Measurements from ENCODE around the gene WFIKKN2. TPM values are rescaled to one million over a fixed set of nuclear protein-coding genes. Genes with fewer than 3 reads are reported as not detected.
A peak's percentile ranks its signal among the peaks of the same experiment; 100 is the strongest.

Gene WFIKKN2
- total and polyA plus RNA-seq, 2 of the 13 experiments (the other 11 are each of a cell fraction or from before 2014, with no cell fraction given), result not detected

- TF ChIP-seq HMGXB4 (CRISPR knock-in tag; IDR thresholded peaks at IDR 0.05; ENCODE audit: borderline replicate concordance in 1 of 2, low read depth in 1 of 2) (peak in 1 of 2 experiments; percentile 81; a peak in 2 of 4 replicates), HMG20A (CRISPR knock-in tag; IDR thresholded peaks at IDR 0.05; ENCODE audit: borderline replicate concordance) (no peak), ZNF615 (CRISPR knock-in tag; IDR thresholded peaks at IDR 0.05; ENCODE audit: borderline replicate concordance) (peak; percentile 5; the same call in 1 of the 2 replicates), TARDBP (CRISPR knock-in tag; IDR thresholded peaks at IDR 0.05) (peak; percentile 86), ZKSCAN5 (CRISPR knock-in tag; IDR thresholded peaks at IDR 0.05) (peak; percentile 57; the same call in 1 of the 2 replicates), ZFP1 (CRISPR knock-in tag; IDR thresholded peaks at IDR 0.05) (peak; percentile 62; the same call in 1 of the 2 replicates), NAIF1 (CRISPR knock-in tag; IDR thresholded peaks at IDR 0.05; ENCODE audit: borderline replicate concordance) (no peak; the same call in none of the 2 replicates), FOXP1 (IDR thresholded peaks at IDR 0.05) (no peak), FOXP1 (CRISPR knock-in tag; IDR thresholded peaks at IDR 0.05) (no peak; the same call in 1 of the 2 replicates), ZNF761 (CRISPR knock-in tag; conservative IDR thresholded peaks at IDR 0.05) (peak; percentile 80; the same call in 1 of the 2 replicates), FOXO4 (CRISPR knock-in tag; conservative IDR thresholded peaks at IDR 0.05) (peak; percentile 50; the same call in 1 of the 2 replicates), ISX (CRISPR knock-in tag; conservative IDR thresholded peaks at IDR 0.05) (peak; percentile 74; the same call in 1 of the 2 replicates), ZNF33B (CRISPR knock-in tag; IDR thresholded peaks at IDR 0.05) (no peak; the same call in 1 of the 2 replicates), NR0B2 (CRISPR knock-in tag; IDR thresholded peaks at IDR 0.05) (peak; percentile 81; the same call in 1 of the 2 replicates), ZNF431 (CRISPR knock-in tag; IDR thresholded peaks at IDR 0.05; ENCODE audit: borderline replicate concordance, low read depth) (0 out of 2 replicates have a peak, but pooled peaks have one; percentile 53), ZNF782 (CRISPR knock-in tag; IDR thresholded peaks at IDR 0.05; ENCODE audit: borderline replicate concordance) (peak; percentile 95; the same call in 1 of the 2 replicates), ZNF839 (CRISPR knock-in tag; IDR thresholded peaks at IDR 0.05; ENCODE audit: borderline replicate concordance) (no peak), NFYB (CRISPR knock-in tag; IDR thresholded peaks at IDR 0.05) (peak; percentile 67), BHLHE40 (IDR thresholded peaks at IDR 0.05; ENCODE audit: low read length) (0 out of 2 replicates have a peak, but pooled peaks have one; percentile 35), FOXO1 (CRISPR knock-in tag; IDR thresholded peaks at IDR 0.05) (peak; percentile 75; the same call in 1 of the 2 replicates), ZNF430 (CRISPR knock-in tag; IDR thresholded peaks at IDR 0.05) (peak; percentile 95), BCL3 (CRISPR knock-in tag; IDR thresholded peaks at IDR 0.05) (peak; percentile 85; the same call in 1 of the 2 replicates)
- TF ChIP-seq, protein P1, sequence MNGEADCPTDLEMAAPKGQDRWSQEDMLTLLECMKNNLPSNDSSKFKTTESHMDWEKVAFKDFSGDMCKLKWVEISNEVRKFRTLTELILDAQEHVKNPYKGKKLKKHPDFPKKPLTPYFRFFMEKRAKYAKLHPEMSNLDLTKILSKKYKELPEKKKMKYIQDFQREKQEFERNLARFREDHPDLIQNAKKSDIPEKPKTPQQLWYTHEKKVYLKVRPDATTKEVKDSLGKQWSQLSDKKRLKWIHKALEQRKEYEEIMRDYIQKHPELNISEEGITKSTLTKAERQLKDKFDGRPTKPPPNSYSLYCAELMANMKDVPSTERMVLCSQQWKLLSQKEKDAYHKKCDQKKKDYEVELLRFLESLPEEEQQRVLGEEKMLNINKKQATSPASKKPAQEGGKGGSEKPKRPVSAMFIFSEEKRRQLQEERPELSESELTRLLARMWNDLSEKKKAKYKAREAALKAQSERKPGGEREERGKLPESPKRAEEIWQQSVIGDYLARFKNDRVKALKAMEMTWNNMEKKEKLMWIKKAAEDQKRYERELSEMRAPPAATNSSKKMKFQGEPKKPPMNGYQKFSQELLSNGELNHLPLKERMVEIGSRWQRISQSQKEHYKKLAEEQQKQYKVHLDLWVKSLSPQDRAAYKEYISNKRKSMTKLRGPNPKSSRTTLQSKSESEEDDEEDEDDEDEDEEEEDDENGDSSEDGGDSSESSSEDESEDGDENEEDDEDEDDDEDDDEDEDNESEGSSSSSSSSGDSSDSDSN (CRISPR knock-in tag; IDR thresholded peaks at IDR 0.05), result peak; percentile 85
Observed at GRCh38 chr17:50866261-50866949, 31.0 kb downstream of the WFIKKN2 start, which contains the start of gene TOB1 (continued).
